Measurements from ENCODE around the gene TCF7L1.
"Not testable (repeated sequence)": the region's sequence is repeated elsewhere in the genome, so short reads cannot be mapped to it uniquely, and the experiment has no call there.

Gene TCF7L1

DNA sequence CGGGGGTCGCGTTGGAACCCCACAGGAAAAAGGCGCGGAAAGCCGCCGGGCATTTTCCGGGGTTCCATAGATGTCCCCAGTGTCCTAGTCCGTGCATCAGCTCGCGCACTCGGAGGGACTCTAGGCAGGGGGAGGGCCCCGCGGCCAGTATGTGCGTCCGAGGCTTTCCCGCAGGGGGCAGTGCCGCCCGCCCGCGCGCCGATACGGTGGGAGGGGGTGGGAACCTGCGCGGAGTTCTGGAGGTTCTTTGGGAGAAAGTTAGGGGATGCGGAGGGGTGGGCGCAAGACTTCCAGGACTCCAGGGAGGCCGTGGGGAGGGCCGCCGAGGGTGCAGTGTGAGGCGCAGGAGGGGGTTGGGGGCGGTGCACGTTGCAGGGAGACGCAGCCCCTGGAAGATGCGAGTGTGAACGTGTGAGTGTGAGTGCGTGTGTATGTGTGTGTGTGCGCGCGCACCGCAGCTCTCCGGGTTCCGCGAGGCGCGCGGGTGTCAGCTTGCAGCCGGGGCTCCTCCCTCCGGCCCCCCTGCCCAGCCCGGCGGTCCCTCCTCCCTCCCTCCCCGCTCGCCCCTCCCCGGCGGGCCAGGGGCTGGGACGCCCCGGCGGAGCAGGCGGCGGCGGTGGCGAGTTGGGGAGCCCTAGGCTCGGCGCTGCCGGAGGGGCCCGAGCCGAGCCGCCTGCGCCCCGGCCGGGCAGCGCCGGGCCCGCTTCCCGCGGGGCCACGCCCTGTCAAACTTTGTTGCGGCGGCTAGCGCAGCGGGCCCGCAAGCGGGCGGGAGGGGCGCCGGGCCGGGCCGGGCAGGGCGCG lies at the start of gene TCF7L1:
Gene TCF7L1, plus strand, starts transcription at position 559 of the 804 bp plus-strand sequence. CDS start 293 bp downstream, outside the sequence.
- peak; percentile 81 for DNase-seq (ENCODE audit: low spot score)

- DNase-seq (ENCODE audit: low spot score): no peak
These were observed 47.6 kb upstream of the TCF7L1 start for GRCh38 chr2:85085563-85085962.

- DNase-seq (ENCODE audit: low spot score): no peak
These were observed 45.7 kb upstream of the TCF7L1 start for GRCh38 chr2:85087541-85087940.

- no peak for DNase-seq (ENCODE audit: low spot score)
These were observed 44.3 kb upstream of the TCF7L1 start for GRCh38 chr2:85088921-85089320.

- DNase-seq (ENCODE audit: low spot score): no peak
These were observed 43.6 kb upstream of the TCF7L1 start for GRCh38 chr2:85089585-85089984.

- no peak for DNase-seq (ENCODE audit: low spot score)
These were observed 41.4 kb upstream of the TCF7L1 start for GRCh38 chr2:85091838-85092237.

GRCh38 chr2:85095094-85095493 lies 38.1 kb upstream of the TCF7L1 start:
- DNase-seq (ENCODE audit: low spot score): no peak

DNA sequence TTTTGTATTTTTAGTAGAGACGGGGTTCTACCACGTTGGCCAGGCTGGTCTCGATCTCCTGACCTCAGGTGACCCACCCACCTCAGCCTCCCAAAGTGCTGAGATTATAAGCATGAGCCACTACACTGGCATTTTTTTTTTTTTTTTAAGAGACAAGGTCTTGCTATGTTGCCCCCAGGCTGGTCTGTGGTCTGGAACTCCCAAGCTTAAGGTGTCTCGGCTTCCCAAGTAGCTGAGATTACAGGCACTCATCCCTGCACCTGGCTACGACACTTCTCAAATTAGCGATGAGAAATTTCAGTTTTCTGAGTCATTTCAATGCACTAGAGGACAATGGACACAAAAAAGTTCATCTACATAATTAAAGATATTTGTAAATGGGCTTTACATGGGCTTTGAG lies 36.6 kb upstream of the TCF7L1 start:
- DNase-seq (ENCODE audit: low spot score): no peak

DNA sequence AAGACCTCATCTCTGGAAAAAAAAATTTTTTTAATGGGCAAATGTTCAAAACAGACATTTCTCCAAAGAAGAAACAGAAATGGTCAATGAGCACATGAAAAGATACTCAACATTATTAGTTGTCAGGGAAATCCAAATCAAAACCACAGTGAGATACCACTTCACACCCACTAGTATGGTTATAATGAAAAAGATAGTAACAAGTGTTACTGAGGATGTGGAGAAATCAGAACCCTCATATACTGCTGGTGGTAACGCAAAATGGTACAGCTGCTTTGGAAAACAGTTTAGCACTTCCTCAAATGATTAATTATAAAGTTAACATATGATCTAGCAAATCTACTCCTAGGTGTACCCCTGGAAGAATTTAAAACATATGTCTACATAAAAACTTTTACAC lies 29.0 kb upstream of the TCF7L1 start:
- no peak for DNase-seq (ENCODE audit: low spot score)

DNA sequence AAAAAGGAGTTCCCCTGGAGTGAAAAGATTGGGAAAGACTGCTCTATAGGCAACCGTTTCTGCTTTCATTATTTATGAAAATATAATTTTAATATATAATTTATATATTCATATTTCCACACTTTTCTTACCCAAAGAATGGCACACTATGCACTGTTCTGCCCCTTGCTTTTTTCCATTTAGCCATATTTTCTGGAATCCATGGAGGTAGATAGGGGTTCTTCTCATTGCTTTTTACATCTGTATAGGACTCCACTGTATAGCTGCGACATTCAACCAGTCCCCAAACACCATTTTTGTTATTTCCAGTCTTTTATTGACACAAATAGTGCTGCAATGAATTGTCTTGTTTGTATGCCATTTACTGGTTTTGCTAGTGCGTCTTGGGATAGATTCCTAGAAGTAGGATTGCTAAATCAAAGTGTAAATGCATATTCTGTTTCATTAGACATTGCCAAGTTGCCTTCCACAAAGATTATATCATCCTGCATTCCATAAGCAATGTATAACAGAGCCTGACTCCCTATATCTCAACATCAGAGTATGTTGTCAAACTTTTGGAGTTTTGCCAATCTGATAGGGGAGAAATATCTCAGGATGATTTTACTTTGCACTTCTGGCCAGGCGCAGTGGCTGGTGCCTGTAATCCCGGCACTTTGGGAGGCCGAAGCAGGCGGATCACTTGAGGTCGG lies 26.6 kb upstream of the TCF7L1 start:
- DNase-seq (ENCODE audit: low spot score): peak; percentile 25

- DNase-seq (ENCODE audit: low spot score): no peak
These were observed 22.1 kb upstream of the TCF7L1 start for GRCh38 chr2:85110991-85111560.

DNA sequence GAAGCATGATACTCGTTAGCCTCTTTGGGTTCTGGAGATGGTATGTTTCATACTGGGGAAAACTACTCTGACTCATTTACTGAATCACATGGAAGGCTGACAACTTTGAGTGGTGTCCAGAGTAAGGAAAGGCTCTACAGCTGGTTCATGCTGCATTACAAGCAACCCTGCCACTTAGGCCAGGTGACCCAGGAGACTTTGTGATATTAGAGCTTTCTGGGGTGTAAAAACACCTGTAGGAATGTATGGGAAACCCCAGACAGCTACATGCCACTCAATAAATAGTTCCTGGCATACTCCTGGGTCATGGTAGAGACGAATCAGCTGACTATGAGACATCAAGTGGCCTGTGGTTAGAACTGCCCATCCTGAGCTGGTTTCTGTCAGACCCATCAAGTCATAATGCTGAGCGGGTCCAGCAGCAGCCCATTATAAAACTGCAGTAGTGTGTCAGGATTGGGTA lies 21.3 kb upstream of the TCF7L1 start:
- no peak for DNase-seq (ENCODE audit: low spot score)

DNA sequence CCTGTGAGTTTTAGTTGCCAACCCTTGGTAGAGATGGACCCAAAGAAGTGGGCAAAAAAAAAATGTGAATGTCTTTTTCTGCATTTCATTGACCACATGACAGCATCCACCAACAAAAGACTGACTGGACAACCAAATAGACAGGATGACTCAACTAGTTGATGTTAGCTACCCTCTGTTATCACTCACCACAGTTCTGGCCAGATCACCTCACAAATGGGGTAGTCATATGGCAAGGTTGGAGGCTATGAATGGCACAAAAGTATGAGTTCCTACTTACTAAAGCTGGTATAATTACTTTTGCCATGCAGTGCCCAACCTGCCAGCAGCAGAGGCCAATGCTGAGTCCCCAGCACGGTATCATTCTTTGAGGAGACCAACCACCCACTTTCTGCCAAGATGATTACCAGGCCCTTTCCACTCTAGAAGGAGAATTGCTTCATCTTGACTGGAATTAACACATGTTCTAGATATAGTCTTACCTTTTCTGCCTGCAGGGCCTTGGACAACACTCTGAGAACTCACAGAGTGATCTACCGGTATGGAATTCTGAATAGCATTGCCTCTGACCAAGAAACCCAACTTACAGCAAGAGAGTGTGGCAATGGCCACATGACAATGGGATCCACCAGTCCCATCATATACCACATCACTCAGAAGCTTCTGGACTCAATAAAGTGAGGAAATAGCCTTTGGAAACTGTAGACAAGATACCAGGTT lies 20.1 kb upstream of the TCF7L1 start:
- no peak for DNase-seq (ENCODE audit: low spot score)

DNA sequence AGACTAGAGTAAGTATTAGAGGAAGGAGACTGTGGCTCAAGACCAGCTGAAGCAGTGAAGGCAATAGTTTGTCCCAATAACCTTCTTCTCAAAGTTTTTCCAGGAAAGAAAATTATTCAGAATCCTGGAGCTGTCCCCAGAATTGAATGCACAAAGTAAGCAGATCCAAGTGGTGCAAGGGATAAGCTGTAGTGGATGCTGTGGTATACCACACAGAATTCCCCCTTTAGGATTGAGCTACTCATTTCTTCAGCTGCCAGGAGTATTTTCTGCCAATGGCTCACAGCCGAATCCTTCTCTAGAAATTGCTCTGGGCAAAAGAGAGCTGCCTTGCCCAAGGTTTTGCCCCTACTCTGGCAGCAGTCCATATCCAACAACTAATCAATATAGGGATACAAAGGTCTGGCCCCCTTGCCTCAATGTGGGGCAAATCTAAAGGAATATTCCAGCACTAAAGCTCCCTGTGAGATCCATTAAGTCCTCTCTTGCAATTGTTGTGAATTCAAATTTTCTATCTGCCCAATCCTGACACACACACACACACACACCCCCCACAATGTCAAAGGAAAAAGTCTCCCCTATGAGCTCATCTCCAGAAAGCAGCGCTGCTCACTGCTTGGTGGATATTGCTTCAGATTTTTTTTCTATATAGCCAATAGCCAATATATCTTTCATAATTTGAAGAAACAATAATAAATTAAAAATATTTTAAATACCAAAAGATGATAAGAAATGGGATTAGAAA lies 18.4 kb upstream of the TCF7L1 start:
- DNase-seq (ENCODE audit: low spot score): no peak

GRCh38 chr2:85116207-85116606 lies 17.0 kb upstream of the TCF7L1 start:
- DNase-seq (ENCODE audit: low spot score): no peak

DNA sequence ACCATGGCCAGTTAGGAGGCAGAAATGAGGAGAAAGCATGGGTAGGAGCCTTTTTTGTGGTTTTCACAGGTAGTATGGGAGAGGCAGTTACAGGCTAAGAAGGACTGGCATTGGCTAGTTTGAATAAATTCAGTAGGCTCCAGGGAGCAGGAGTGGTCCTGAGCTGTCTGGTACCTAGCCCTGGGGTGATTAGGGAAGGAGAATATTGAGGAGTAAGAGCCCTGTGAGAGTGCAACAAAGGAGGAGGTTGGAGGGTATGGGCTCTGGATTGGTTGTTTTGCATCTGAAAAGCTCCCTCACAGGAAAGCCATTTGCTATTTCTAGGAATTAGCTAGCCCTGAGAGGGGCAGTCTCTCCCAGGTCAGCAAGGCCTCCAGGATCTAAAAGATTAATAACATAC lies 13.3 kb upstream of the TCF7L1 start:
- no peak for DNase-seq (ENCODE audit: low spot score)

- DNase-seq (ENCODE audit: low spot score): no peak
These were observed 12.8 kb upstream of the TCF7L1 start for GRCh38 chr2:85120363-85120762.

DNA sequence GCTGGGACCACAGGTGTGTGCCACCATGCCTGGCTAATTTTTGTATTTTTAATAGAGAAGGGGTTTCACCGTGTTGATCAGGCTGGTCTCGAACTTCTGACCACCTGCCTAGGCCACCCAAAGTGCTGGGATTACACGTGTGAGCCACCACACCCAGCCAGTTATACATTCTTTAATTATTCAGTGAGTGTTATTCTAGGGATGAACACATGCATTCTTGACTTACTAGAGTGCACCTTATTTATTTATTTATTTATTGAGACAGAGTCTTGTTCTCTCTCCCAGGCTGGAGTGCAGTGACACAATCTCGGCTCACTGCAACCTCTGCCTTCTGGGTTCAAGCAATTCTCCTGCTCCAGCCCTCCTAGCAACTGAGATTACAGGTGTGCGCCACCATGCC lies 6.7 kb upstream of the TCF7L1 start:
- not testable (repeated sequence) for DNase-seq (ENCODE audit: low spot score)

DNA sequence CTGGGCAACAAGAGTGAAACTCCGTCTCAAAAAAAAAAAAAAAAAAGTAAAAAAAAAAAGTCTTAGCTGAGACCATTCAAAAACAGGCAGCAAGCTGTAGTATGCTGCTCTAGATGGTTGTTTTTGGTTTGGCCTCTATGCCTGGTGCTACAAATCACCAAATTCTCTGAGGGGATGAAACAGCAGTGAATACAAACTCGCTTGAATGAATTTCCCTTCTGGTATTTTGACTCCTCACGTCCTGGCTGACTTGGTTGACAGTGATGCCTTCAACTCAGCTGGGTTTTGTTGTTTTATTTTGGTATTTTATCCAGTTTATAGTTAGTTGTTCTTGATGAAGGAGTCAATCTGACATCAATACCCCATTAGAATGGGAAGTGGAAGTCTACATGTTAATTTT lies 3.3 kb upstream of the TCF7L1 start:
- DNase-seq (ENCODE audit: low spot score): no peak

DNA sequence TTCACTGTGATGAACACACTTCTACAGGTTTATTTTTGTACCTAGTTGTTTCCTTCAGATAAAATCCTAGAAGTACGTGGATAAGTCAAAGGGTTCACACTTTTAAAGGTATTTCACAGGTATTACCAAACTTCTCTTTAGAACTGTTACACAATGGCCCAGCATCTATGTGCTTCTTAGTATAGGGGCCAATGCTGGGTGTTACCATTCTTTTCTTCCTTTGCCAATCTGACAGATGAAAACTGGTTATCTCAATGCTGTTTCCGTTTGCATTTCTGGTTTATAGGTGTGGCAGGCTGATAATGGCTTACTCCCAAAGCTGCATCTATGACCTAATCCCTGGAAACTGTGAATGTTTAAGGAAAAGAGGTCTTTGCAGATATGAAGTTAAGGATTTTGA lies 2.8 kb upstream of the TCF7L1 start:
- DNase-seq (ENCODE audit: low spot score): no peak

DNA sequence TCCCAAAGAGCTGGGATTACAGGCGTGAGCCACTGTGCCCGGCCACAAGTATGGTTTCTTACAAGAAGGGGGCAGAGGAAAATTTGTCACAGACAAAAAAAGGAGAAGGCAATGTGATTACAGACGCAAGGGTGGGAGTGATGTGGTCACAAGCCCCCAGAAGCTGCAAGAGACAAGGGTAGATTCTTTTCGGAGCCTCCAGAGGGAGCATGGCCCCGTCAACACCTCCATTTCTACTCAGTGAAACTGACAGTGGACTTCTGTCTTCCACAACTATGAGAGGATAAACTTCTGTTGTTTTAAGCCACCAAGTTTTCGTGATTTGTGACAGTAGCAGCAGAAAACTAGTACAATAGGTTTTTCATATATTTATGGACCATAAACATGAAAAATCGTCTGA lies 2.1 kb upstream of the TCF7L1 start:
- no peak for DNase-seq (ENCODE audit: low spot score)

DNA sequence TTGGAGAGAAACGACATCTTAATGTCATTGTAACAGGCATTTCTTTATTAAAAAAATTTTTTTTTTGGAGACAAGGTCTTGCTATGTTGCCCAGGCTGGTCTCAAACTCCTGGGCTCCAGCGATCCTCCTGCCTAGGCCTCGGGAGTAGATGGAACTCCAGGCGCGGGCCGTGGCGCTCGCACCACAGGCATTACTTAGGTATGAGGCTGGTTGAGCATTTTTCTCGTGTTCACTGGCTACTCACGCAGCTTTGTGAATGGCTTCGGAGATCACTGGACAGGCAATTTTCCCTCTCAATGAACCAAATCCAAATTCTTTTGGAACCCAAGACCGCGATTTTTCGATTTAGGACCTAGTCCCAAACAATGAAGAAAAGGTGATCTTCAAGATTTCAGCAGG lies 795 bp upstream of the TCF7L1 start:
- no peak for DNase-seq (ENCODE audit: low spot score)
